Endodermal cell (in vitro differentiated cells): ENCODE data around the gene HECTD3. TPM values are rescaled to one million over a fixed set of nuclear protein-coding genes. Genes with fewer than 3 reads are reported as not detected.

Experiments
- DNase-seq: peaks from one replicate; pipeline ENCODE4 v3.0.0-alpha.2; 2017
- H3K27ac ChIP-seq: 2 replicates; pipeline ENCODE4 v1.5.1; 2013; ENCODE audit warnings: mild to moderate bottlenecking, low read depth, low read length, moderate library complexity
- H3K27me3 ChIP-seq: 2 replicates; pipeline ENCODE4 v1.6.1; 2013; ENCODE audit warnings: mild to moderate bottlenecking, low read length, moderate library complexity; ENCODE audit not compliant: insufficient read depth, control insufficient read depth, poor library complexity, severe bottlenecking
- H3K36me3 ChIP-seq: 2 replicates; pipeline ENCODE4 v1.7.0; 2013; ENCODE audit warnings: mild to moderate bottlenecking, low read length, moderate library complexity; ENCODE audit not compliant: control insufficient read depth, insufficient read depth
- H3K4me1 ChIP-seq: one replicate; pipeline ENCODE4 v1.7.0; 2013; ENCODE audit warnings: low read length; ENCODE audit not compliant: control insufficient read depth, insufficient read depth
- H3K4me3 ChIP-seq: 2 replicates; pipeline ENCODE4 v1.5.1; 2013; ENCODE audit warnings: mild to moderate bottlenecking, low read length, moderate library complexity
- H3K9ac ChIP-seq: 2 replicates; pipeline ENCODE4 v1.6.1; 2013; ENCODE audit warnings: mild to moderate bottlenecking, low read length, moderate library complexity; ENCODE audit not compliant: poor library complexity, severe bottlenecking; ENCODE audit errors: extremely low read depth
- H3K9me3 ChIP-seq: 2 replicates; pipeline ENCODE4 v1.6.1; 2013; ENCODE audit warnings: mild to moderate bottlenecking, low read length, moderate library complexity; ENCODE audit not compliant: control insufficient read depth
- H3K27ac Mint-ChIP-seq: 2 replicates; pipeline ENCODE4 v1.8.0; 2020; ENCODE audit warnings: mixed read lengths
- H3K27me3 Mint-ChIP-seq: 2 replicates; pipeline ENCODE4 v1.8.0; 2021; ENCODE audit warnings: mild to moderate bottlenecking, mixed read lengths; ENCODE audit not compliant: insufficient read depth
- H3K36me3 Mint-ChIP-seq: 2 replicates; pipeline ENCODE4 v1.8.0; 2020; ENCODE audit warnings: low read depth, mixed read lengths
- H3K4me1 Mint-ChIP-seq: 2 replicates; pipeline ENCODE4 v1.8.0; 2020; ENCODE audit warnings: mixed read lengths
- H3K4me3 Mint-ChIP-seq: 2 replicates; pipeline ENCODE4 v1.8.0; 2020; ENCODE audit warnings: mild to moderate bottlenecking, moderate library complexity, mixed read lengths
- H3K9me3 Mint-ChIP-seq: 2 replicates; pipeline ENCODE4 v1.8.0; 2020; ENCODE audit warnings: mild to moderate bottlenecking, mixed read lengths
- CTCF ChIP-seq: fragments of 200-600 bp; sonication (generic); conservative IDR thresholded peaks from 2 replicates; pipeline ENCODE4 v1.5.0; 2021; ENCODE audit warnings: antibody characterized with exemption, mild to moderate bottlenecking
- WGBS, 2 experiments: methylation state at CpG; one replicate each; pipeline versions ENCODE4 v1.1.5 to v1.1.7; 2013; ENCODE audit warnings: missing lambda C conversion rate in 2 of 2, mixed read lengths in 1 of 2; ENCODE audit not compliant: insufficient coverage in 1 of 2, insufficient read length in 1 of 2; 5-methylcytosine and 5-hydroxymethylcytosine counted together
- total RNA-seq, 2 donors: library from RNA; stranded (reverse); fragmentation: NEBNext Ultra II Directional in 1 of 2; extraction: Animal tissue kit (Norgen Biotek cat#: 25700) in 1 of 2; gene quantifications; 2 replicates in 1 of 2; 3 replicates in 1 of 2; pipeline ENCODE4 v1.2.1, GENCODE V29; 2021

Gene HECTD3
- total RNA-seq, 2 donors from 2014 or later: 33.2 to 43.7 TPM

GRCh38 chr1:45038240-45038639, 27.1 kb upstream of the HECTD3 start:
- Histone ChIP-seq H3K27me3 (no peaks in the 10 kb centered on the region), H3K27ac (no peak overlapping the region), H3K4me3 (no peak overlapping the region), H3K9me3 (no peaks in the 10 kb centered on the region), H3K9ac (no peak overlapping the region), H3K4me1 (peaks cover 8% of the 10 kb centered on the region), H3K36me3 (peaks cover 46% of the 10 kb centered on the region)
- Mint-ChIP-seq H3K27ac (no peak overlapping the region), H3K36me3 (peaks cover 26% of the 10 kb centered on the region), H3K4me3 (no peak overlapping the region), H3K9me3 (no peaks in the 10 kb centered on the region), H3K27me3 (no peaks in the 10 kb centered on the region), H3K4me1 (peaks cover 5% of the 10 kb centered on the region)
- no peak for TF ChIP-seq CTCF
- 77% methylated on average over 1 of the region's 2 CpGs; no CpG with 5 or more reads in 1 of the 2 experiments for WGBS, 2 experiments
- no peak for DNase-seq

- Mint-ChIP-seq H3K27me3 (no peaks in the 10 kb centered on the region), H3K4me3 (no peak overlapping the region), H3K9me3 (no peaks in the 10 kb centered on the region), H3K4me1 (peaks cover 3% of the 10 kb centered on the region), H3K27ac (no peak overlapping the region), H3K36me3 (peaks cover 31% of the 10 kb centered on the region)
- no peak for TF ChIP-seq CTCF
- H3K4me3 ChIP-seq: no peak overlapping the region
- no peaks in the 10 kb centered on the region for H3K9me3 ChIP-seq
- H3K27ac ChIP-seq: no peak overlapping the region
- no peak overlapping the region for H3K9ac ChIP-seq
- no peaks in the 10 kb centered on the region for H3K27me3 ChIP-seq
- H3K4me1 ChIP-seq: peaks cover under 1% of the 10 kb centered on the region
- peaks cover 49% of the 10 kb centered on the region for H3K36me3 ChIP-seq
- DNase-seq: no peak
Measured at GRCh38 chr1:45037456-45037855, 26.3 kb upstream of the HECTD3 start.

GRCh38 chr1:45035631-45036301, 24.6 kb upstream of the HECTD3 start:
- Histone ChIP-seq H3K27ac (no peak overlapping the region), H3K9ac (no peak overlapping the region), H3K4me3 (no peak overlapping the region), H3K4me1 (no peaks in the 10 kb centered on the region), H3K9me3 (no peaks in the 10 kb centered on the region), H3K36me3 (peaks cover 45% of the 10 kb centered on the region), H3K27me3 (no peaks in the 10 kb centered on the region)
- TF ChIP-seq CTCF: no peak
- H3K4me3 Mint-ChIP-seq: no peak overlapping the region
- H3K27ac Mint-ChIP-seq: no peak overlapping the region
- peaks cover 34% of the 10 kb centered on the region for H3K36me3 Mint-ChIP-seq
- H3K9me3 Mint-ChIP-seq: no peaks in the 10 kb centered on the region
- no peaks in the 10 kb centered on the region for H3K4me1 Mint-ChIP-seq
- 91 to 92% methylated on average over 7 of the region's 7 CpGs for WGBS, 2 experiments
- no peaks in the 10 kb centered on the region for H3K27me3 Mint-ChIP-seq
- DNase-seq: no peak
